Ovary (tissue), 9 donors: ENCODE results near the gene TRPM4. TPM values are rescaled to one million over a fixed set of nuclear protein-coding genes. Genes with fewer than 3 reads are reported as not detected.

Experiments used
- DNase-seq, 5 donors: peaks; one replicate each; pipeline ENCODE4 v3.0.0-alpha.2; 2019 to 2020
- H3K27ac ChIP-seq, 2 donors: fragments of 200-600 bp; one replicate each; pipeline versions ENCODE4 v1.5.1 to v1.8.0; 2019 to 2022
- H3K27me3 ChIP-seq: fragments of 200-600 bp; one replicate; pipeline ENCODE4 v1.8.0; 2022
- H3K36me3 ChIP-seq: fragments of 200-600 bp; sonication (generic); one replicate; pipeline ENCODE4 v1.5.1; 2019
- H3K4me1 ChIP-seq: one replicate; pipeline ENCODE4 v1.8.1; 2013; ENCODE audit warnings: mild to moderate bottlenecking, moderate library complexity; ENCODE audit not compliant: insufficient read depth
- H3K4me3 ChIP-seq: fragments of 200-600 bp; sonication (generic); one replicate; pipeline ENCODE4 v1.5.1; 2017
- H3K9me3 ChIP-seq, 2 donors: fragments of 200-600 bp in 1 of 2; sonication (generic) in 1 of 2; one replicate each; pipeline versions ENCODE4 v1.5.1 to v1.8.1; 2013 to 2019; ENCODE audit warnings: mild to moderate bottlenecking in 1 of 2, moderate library complexity in 1 of 2
- CTCF ChIP-seq, 3 donors: fragments of 450-650 bp in 2 of 3; fragments of 200-600 bp in 1 of 3; IDR thresholded peaks; one replicate each; pipeline versions ENCODE4 v1.5.1 to v1.8.0; 2016 to 2022; ENCODE audit warnings: antibody characterized with exemption in 3 of 3, mild to moderate bottlenecking in 1 of 3
- EP300 ChIP-seq: sonication (generic); formaldehyde crosslinking; IDR thresholded peaks from one replicate; pipeline ENCODE4 v1.6.1; 2017; ENCODE audit warnings: antibody characterized with exemption
- POLR2A ChIP-seq: fragments of 450-650 bp; IDR thresholded peaks from one replicate; pipeline ENCODE4 v1.6.1; 2017; ENCODE audit warnings: antibody characterized with exemption, mild to moderate bottlenecking, moderate library complexity
- WGBS, 3 donors: extraction: QIAGEN DNeasy Blood & Tissue Kit in 1 of 3; methylation state at CpG; one replicate each; pipeline versions ENCODE4 v1.1.5 to v1.1.7; 2013 to 2017; 5-methylcytosine and 5-hydroxymethylcytosine counted together
- intact Hi-C, 4 donors: fragments of 100-400 bp; cut with DNase I; formaldehyde crosslinking; loops; one replicate each; pipeline versions ENCODE4 v1.11.0 to v1.15.1; 2022 to 2023
- polyA plus RNA-seq, 2 donors: library from polyadenylated mRNA; stranded (reverse); fragments of 200-250 nt in 1 of 2; fragments of 350-450 nt in 1 of 2; fragmentation: Illumina TruSeq in 1 of 2; extraction: RNeasy Lipid Tissue Mini Kit (QIAGEN cat#74804) in 1 of 2; gene quantifications; one replicate each; pipeline ENCODE4 v1.2.3, GENCODE V29; 2013 to 2014
- total RNA-seq, 7 donors: library from RNA; depleted of rRNA in 2 of 7; stranded (reverse); fragments of >200 nt in 2 of 7; fragmentation: NEBNext Ultra II Directional in 3 of 7; extraction: Animal tissue kit (Norgen Biotek cat#: 25700) in 3 of 7; gene quantifications; one replicate each; pipeline versions ENCODE4 v1.1.0 to v1.2.4, GENCODE V29; 2016 to 2023
- donor health status: DM: no; HTN: no; CAD: no; lungs with moderate emphysema.
- donor health status: DM: no; HTN: no; CAD: no.
- donor health status: Bipolar disorder and iron deficiency.
- donor health status: DM: yes; HTN: yes; CAD: no.
- donor health status: DM: no; HTN: no; CAD: no.
- donor health status: DM: yes; HTN: yes; CAD: no.

TRPM4 gene
- total and polyA plus RNA-seq, 9 donors = 1.1 to 12.2 (median 5.1) TPM

DNA sequence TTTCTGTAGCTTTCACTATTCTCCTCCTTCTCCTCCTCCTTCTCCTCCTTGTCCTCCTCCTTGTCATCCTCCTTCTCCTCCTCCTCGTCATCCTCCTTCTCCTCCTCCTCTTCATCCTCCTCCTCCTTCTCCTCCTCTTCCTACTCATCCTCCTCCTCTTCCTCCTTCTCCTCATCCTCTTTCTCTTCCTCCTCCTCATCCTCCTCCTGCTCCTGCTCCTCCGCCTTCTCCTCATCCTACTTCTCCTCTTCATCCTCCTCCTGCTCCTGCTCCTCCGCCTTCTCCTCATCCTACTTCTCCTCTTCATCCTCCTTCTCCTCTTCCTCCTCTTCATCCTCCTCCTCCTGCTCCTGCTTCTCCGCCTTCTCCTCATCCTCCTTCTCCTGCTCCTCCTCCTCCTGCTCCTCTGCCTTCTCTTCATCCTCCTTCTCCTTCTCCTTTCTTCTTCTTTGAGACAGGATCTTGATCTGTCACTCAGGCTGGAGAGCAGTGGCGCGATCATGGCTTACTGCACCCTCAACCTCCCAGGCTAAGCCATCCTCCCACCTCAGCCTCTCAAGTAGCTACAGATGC lies 36.3 kb downstream of the TRPM4 start:
- intact Hi-C loops = no loop called here
- H3K36me3 ChIP-seq = no peaks in the 10 kb centered on the region
- WGBS, 3 donors = 91 to 94% (median 93%) methylated on average over 6 of the region's 6 CpGs

GRCh38 chr19:49194408-49194807 lies 36.8 kb downstream of the TRPM4 start:
- intact Hi-C loops = no loop called here
- no peak for DNase-seq
- H3K9me3 ChIP-seq = no peaks in the 10 kb centered on the region
- H3K27ac ChIP-seq = no peak overlapping the region
- H3K4me3 ChIP-seq = no peak overlapping the region
- TF ChIP-seq POLR2A (no peak), EP300 (no peak), CTCF (IDR thresholded peaks at IDR 0.05) (no peak)
- H3K27me3 ChIP-seq = no peaks in the 10 kb centered on the region
- 85 to 92% (median 92%) methylated on average over 4 of the region's 4 CpGs for WGBS, 3 donors
- no peaks in the 10 kb centered on the region for H3K4me1 ChIP-seq
- no peaks in the 10 kb centered on the region for H3K36me3 ChIP-seq

More for the DNA sequence above, 36.3 kb downstream of the TRPM4 start:
- Histone ChIP-seq H3K27ac (no peak overlapping the region), H3K27me3 (no peaks in the 10 kb centered on the region), H3K4me3 (no peak overlapping the region), H3K9me3 (no peaks in the 10 kb centered on the region), H3K4me1 (no peaks in the 10 kb centered on the region)
- no peak for DNase-seq
- TF ChIP-seq EP300 (no peak), POLR2A (no peak), CTCF (IDR thresholded peaks at IDR 0.05) (no peak)

DNA sequence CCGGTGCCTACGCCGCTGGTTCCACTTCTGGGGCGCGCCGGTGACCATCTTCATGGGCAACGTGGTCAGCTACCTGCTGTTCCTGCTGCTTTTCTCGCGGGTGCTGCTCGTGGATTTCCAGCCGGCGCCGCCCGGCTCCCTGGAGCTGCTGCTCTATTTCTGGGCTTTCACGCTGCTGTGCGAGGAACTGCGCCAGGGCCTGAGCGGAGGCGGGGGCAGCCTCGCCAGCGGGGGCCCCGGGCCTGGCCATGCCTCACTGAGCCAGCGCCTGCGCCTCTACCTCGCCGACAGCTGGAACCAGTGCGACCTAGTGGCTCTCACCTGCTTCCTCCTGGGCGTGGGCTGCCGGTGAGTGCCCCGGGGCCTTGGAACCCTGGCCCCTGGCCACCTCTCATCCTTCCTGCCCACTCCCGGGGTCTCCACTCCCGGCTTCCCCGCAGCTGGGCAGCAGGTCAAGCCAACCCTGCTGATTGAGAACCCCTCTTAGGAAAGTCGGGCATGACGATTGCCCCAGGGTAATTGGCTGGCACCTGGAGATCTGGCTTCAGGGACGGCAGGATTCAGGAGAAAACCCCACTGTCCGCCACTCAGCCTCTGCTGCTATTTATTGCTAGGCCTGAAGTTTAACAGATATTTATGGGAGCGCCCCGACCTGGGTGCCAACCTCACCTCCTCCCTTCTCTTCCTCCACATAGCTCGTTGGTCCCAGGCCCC lies 39.1 kb downstream of the TRPM4 start:
- H3K4me1 ChIP-seq = no peaks in the 10 kb centered on the region
- peak in 2 of 5 donors; percentile 41 to 42 for DNase-seq
- H3K4me3 ChIP-seq = no peak overlapping the region
- WGBS, 3 donors = 51 to 65% (median 52%) methylated on average over 36 to 40 of the region's 40 CpGs
- TF ChIP-seq EP300 (no peak), POLR2A (no peak), CTCF (IDR thresholded peaks at IDR 0.05) (no peak)
- H3K9me3 ChIP-seq = no peaks in the 10 kb centered on the region
- intact Hi-C loops = no loop called here
- H3K27me3 ChIP-seq = no peaks in the 10 kb centered on the region
- no peak overlapping the region for H3K27ac ChIP-seq
- H3K36me3 ChIP-seq = no peaks in the 10 kb centered on the region

- Histone ChIP-seq H3K4me3 (no peak overlapping the region), H3K9me3 (no peaks in the 10 kb centered on the region), H3K4me1 (no peaks in the 10 kb centered on the region), H3K27ac (no peak overlapping the region), H3K27me3 (no peaks in the 10 kb centered on the region), H3K36me3 (no peaks in the 10 kb centered on the region)
- no peak for DNase-seq
- no peak for TF ChIP-seq EP300
- no peak for TF ChIP-seq POLR2A
- TF ChIP-seq CTCF (IDR thresholded peaks at IDR 0.05) = no peak
- WGBS, 3 donors = 88 to 89% (median 88%) methylated on average over 29 of the region's 29 CpGs
- intact Hi-C loops = no loop called here
Observed at GRCh38 chr19:49200238-49200862, 42.8 kb downstream of the TRPM4 start.
